ENCODE data around the gene TSTD2. TPM values are rescaled to one million over a fixed set of nuclear protein-coding genes. Genes with fewer than 3 reads are reported as not detected.

TSTD2 gene
- polyA plus RNA-seq, 1 experiment, result 17.3 TPM

GRCh38 chr9:97564291-97565175 is 68.6 kb downstream of the TSTD2 start:
- ChIA-PET CTCF (interaction anchor here (0.9 to 1.7 kb wide), 4 partner anchors 15 to 96 kb away, joined by 3 to 8 read pairs (median 4); no protein-coding TSS in a partner anchor), POLR2A (no interaction called here)
- H3K4me3 ChIP-seq (ENCODE audit: low read depth, low read length), result no peak overlapping the region

GRCh38 chr9:97563458-97564135 is 69.6 kb downstream of the TSTD2 start:
- Histone ChIP-seq H3K27ac (ENCODE audit: low read depth, low read length) (no peak overlapping the region), H3K4me3 (ENCODE audit: low read depth, low read length) (no peak overlapping the region), H3K27me3 (ENCODE audit: control insufficient read depth, insufficient read depth, low read length) (peaks cover 14% of the 10 kb centered on the region), H3K9me3 (ENCODE audit: control insufficient read depth, insufficient read depth, low read length) (no peaks in the 10 kb centered on the region)
- no peak for DNase-seq (ENCODE audit: low read depth, low spot score)
- ChIA-PET CTCF (interaction anchor here (0.9 to 1.7 kb wide), 2 partner anchors 63 to 95 kb away, joined by 5 to 8 read pairs; no protein-coding TSS in a partner anchor), POLR2A (no interaction called here)
- no peak for TF ChIP-seq CTCF (IDR thresholded peaks at IDR 0.05; ENCODE audit: low read depth, low read length)

More at GRCh38 chr9:97564291-97565175, 68.6 kb downstream of the TSTD2 start:
- TF ChIP-seq CTCF (IDR thresholded peaks at IDR 0.05; ENCODE audit: low read depth, low read length), result no peak
- Histone ChIP-seq H3K9me3 (ENCODE audit: control insufficient read depth, insufficient read depth, low read length) (no peaks in the 10 kb centered on the region), H3K27ac (ENCODE audit: low read depth, low read length) (no peak overlapping the region), H3K27me3 (ENCODE audit: control insufficient read depth, insufficient read depth, low read length) (peaks cover 19% of the 10 kb centered on the region)
- peak; percentile 49 for DNase-seq (ENCODE audit: low read depth, low spot score)

GRCh38 chr9:97562542-97562941 is 70.6 kb downstream of the TSTD2 start:
- ChIA-PET CTCF (no interaction called here), POLR2A (no interaction called here)
- TF ChIP-seq CTCF (IDR thresholded peaks at IDR 0.05; ENCODE audit: low read depth, low read length), result no peak

GRCh38 chr9:97561501-97561900 is 71.7 kb downstream of the TSTD2 start:
- ChIA-PET CTCF (interaction anchor here (1.0 kb wide), 1 partner anchor 37 kb away, joined by 4 read pairs; no protein-coding TSS in a partner anchor), POLR2A (no interaction called here)
- DNase-seq (ENCODE audit: low read depth, low spot score), result no peak
- H3K27me3 ChIP-seq (ENCODE audit: control insufficient read depth, insufficient read depth, low read length), result peaks cover 8% of the 10 kb centered on the region
- no peaks in the 10 kb centered on the region for H3K9me3 ChIP-seq (ENCODE audit: control insufficient read depth, insufficient read depth, low read length)
- no peak overlapping the region for H3K27ac ChIP-seq (ENCODE audit: low read depth, low read length)
- no peak overlapping the region for H3K4me3 ChIP-seq (ENCODE audit: low read depth, low read length)
- no peak for TF ChIP-seq CTCF (IDR thresholded peaks at IDR 0.05; ENCODE audit: low read depth, low read length)

More at GRCh38 chr9:97562542-97562941, 70.6 kb downstream of the TSTD2 start:
- Histone ChIP-seq H3K27me3 (ENCODE audit: control insufficient read depth, insufficient read depth, low read length) (peaks cover 8% of the 10 kb centered on the region), H3K4me3 (ENCODE audit: low read depth, low read length) (no peak overlapping the region), H3K27ac (ENCODE audit: low read depth, low read length) (no peak overlapping the region), H3K9me3 (ENCODE audit: control insufficient read depth, insufficient read depth, low read length) (no peaks in the 10 kb centered on the region)
- DNase-seq (ENCODE audit: low read depth, low spot score), result no peak

Measured in AG04450 (cell line).